PC-9 (cell line): ENCODE data around the gene DLGAP3. TPM values are rescaled to one million over a fixed set of nuclear protein-coding genes. Genes with fewer than 3 reads are reported as not detected.

ENCODE experiments used
- BruUV-seq: library from RNA; stranded (reverse); fragments of 400-500 nt; replicated peaks from 2 replicates; lab custom pipeline; 2021; lab: Mats Ljungman, UMichigan
- CTCF ChIA-PET: fragments of 300-600 bp; sonication (Branson Sonifier 250); formaldehyde crosslinking; loops from one replicate; lab custom pipeline; 2022; ENCODE audit warnings: antibody characterized with exemption; lab: Charles Lee
- POLR2A ChIA-PET: fragments of 300-600 bp; sonication (Branson Sonifier 250); formaldehyde crosslinking; loops from one replicate; lab custom pipeline; 2022; ENCODE audit warnings: antibody characterized with exemption; ENCODE audit not compliant: unreplicated experiment; lab: Charles Lee
- DNase-seq, 2 experiments: peaks; one replicate each; pipeline versions ENCODE4 v3.0.0 to v3.0.0-alpha.2; 2015 to 2022; ENCODE audit warnings: mixed read lengths in 1 of 2
- H2AFZ ChIP-seq: fragments of 200-600 bp; sonication (generic); 2 replicates; pipeline ENCODE4 v1.8.1; 2017; ENCODE audit warnings: antibody characterized with exemption
- H3F3A ChIP-seq: fragments of 200-600 bp; sonication (generic); 2 replicates; pipeline ENCODE4 v1.8.1; 2017; ENCODE audit warnings: antibody characterized with exemption, mild to moderate bottlenecking, low read depth; ENCODE audit not compliant: insufficient read depth
- H3K27ac ChIP-seq: fragments of 200-600 bp; sonication (generic); 2 replicates; pipeline ENCODE4 v1.6.1; 2016; ENCODE audit warnings: mixed run types
- H3K27me3 ChIP-seq: fragments of 200-600 bp; sonication (generic); 2 replicates; pipeline ENCODE4 v1.6.1; 2016; ENCODE audit warnings: low read depth, mixed run types; ENCODE audit not compliant: insufficient read depth
- H3K36me3 ChIP-seq: fragments of 200-600 bp; sonication (generic); 2 replicates; pipeline ENCODE4 v1.6.1; 2016; ENCODE audit warnings: low read depth, mixed run types
- H3K4me1 ChIP-seq: fragments of 200-600 bp; sonication (generic); replicated peaks from 2 replicates; pipeline ENCODE4 v1.6.1; 2016; ENCODE audit warnings: mixed run types; ENCODE audit not compliant: insufficient read depth
- H3K4me2 ChIP-seq: fragments of 200-600 bp; sonication (generic); 2 replicates; pipeline ENCODE4 v1.6.1; 2017; ENCODE audit warnings: mixed run types
- H3K4me3 ChIP-seq: fragments of 200-600 bp; sonication (generic); 2 replicates; pipeline ENCODE4 v1.6.1; 2016; ENCODE audit warnings: mixed run types
- H3K79me2 ChIP-seq: fragments of 200-600 bp; sonication (generic); 2 replicates; pipeline ENCODE4 v1.6.1; 2017; ENCODE audit warnings: low read depth, mixed run types
- H3K9me2 ChIP-seq: fragments of 200-600 bp; sonication (generic); 2 replicates; pipeline ENCODE4 v1.8.1; 2017; ENCODE audit warnings: mild to moderate bottlenecking; ENCODE audit not compliant: insufficient read depth
- H3K9me3 ChIP-seq: fragments of 200-600 bp; sonication (generic); 2 replicates; pipeline ENCODE4 v1.8.1; 2016; ENCODE audit warnings: low read depth; ENCODE audit not compliant: insufficient read depth
- H4K20me1 ChIP-seq: fragments of 200-600 bp; sonication (generic); 2 replicates; pipeline ENCODE4 v1.8.1; 2017; ENCODE audit not compliant: insufficient read depth
- EZH2 ChIP-seq: fragments of 200-600 bp; sonication (generic); IDR thresholded peaks from 2 replicates; pipeline ENCODE4 v1.8.0; 2017; ENCODE audit warnings: antibody characterized with exemption, low read depth
- intact Hi-C: fragments of 100-400 bp; cut with micrococcal nuclease; formaldehyde crosslinking; loops from one replicate; pipeline ENCODE4 v1.10.0; 2022; ENCODE audit not compliant: unreplicated experiment
- total RNA-seq: library from RNA; stranded (reverse); gene quantifications from 2 replicates; pipeline ENCODE4 v1.2.3, GENCODE V29; 2021
- TF ChIP-seq, protein P1 (sequence below): fragments of 200-600 bp; sonication (generic); conservative IDR thresholded peaks from 2 replicates; pipeline ENCODE4 v1.6.1; 2017; ENCODE audit warnings: mixed run types, antibody characterized with exemption, mild to moderate bottlenecking, moderate library complexity

Gene DLGAP3
- total RNA-seq, 1 experiment from 2014 or later = not detected

DNA sequence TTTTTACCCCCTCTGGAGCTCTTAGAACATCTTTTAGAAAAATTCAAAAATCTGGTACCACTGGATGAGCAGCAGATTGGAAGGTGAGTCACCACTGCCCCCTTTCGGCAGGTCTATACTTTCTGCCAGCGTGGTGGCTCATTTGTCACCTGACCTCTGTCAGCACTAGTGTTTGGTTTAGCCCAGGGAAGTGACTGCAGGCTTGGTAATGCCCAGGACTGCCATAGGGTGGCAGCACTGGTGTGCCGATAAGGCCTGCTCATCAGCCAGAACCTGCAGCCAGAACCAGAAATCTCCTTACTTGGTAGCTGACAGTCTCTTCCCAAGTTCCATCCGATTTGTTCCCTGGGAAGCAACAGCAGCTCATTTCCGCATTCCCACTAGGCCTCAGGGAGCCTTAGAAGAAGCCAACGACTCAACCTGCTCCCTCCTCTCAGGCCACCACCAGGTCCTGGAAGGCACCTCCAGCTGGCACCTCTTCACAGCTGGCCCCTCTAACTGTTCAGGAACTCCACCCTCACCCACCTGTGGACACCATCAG, 76.7 kb downstream of the DLGAP3 start:
- H2AFZ ChIP-seq = no peak overlapping the region
- no peak overlapping the region for H3K4me3 ChIP-seq
- DNase-seq = peak; percentile 84 to 88
- H3K4me1 ChIP-seq = peaks cover 4% of the 10 kb centered on the region
- H3K9me2 ChIP-seq = no peaks in the 10 kb centered on the region
- no TSS peak for BruUV-seq
- ChIA-PET CTCF (interaction anchor here (0.6 to 1.5 kb wide), 10 partner anchors 12 to 917 kb away, joined by 3 to 10 read pairs (median 3); partner anchors contain the start of genes CLSPN and GJB5), POLR2A (interaction anchor here (0.5 kb wide), 1 partner anchor 44 kb away, joined by 6 read pairs; no protein-coding TSS in a partner anchor)
- H3K27me3 ChIP-seq = no peaks in the 10 kb centered on the region
- peaks cover 25% of the 10 kb centered on the region for H4K20me1 ChIP-seq
- no peak overlapping the region for H3K27ac ChIP-seq
- intact Hi-C loops = loop anchor here (1.0 to 10.0 kb wide), 10 partner anchors 45 to 920 kb away; partner anchors contain the start of gene PSMB2
- no peak overlapping the region for H3K4me2 ChIP-seq
- no peaks in the 10 kb centered on the region for H3K9me3 ChIP-seq
- H3F3A ChIP-seq = peaks cover 14% of the 10 kb centered on the region; the same call in 1 of the 2 replicates
- TF ChIP-seq EZH2 = no peak
- TF ChIP-seq, protein P1, sequence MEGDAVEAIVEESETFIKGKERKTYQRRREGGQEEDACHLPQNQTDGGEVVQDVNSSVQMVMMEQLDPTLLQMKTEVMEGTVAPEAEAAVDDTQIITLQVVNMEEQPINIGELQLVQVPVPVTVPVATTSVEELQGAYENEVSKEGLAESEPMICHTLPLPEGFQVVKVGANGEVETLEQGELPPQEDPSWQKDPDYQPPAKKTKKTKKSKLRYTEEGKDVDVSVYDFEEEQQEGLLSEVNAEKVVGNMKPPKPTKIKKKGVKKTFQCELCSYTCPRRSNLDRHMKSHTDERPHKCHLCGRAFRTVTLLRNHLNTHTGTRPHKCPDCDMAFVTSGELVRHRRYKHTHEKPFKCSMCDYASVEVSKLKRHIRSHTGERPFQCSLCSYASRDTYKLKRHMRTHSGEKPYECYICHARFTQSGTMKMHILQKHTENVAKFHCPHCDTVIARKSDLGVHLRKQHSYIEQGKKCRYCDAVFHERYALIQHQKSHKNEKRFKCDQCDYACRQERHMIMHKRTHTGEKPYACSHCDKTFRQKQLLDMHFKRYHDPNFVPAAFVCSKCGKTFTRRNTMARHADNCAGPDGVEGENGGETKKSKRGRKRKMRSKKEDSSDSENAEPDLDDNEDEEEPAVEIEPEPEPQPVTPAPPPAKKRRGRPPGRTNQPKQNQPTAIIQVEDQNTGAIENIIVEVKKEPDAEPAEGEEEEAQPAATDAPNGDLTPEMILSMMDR = peak; percentile 97
- peaks cover 20% of the 10 kb centered on the region for H3K79me2 ChIP-seq
- no peaks in the 10 kb centered on the region for H3K36me3 ChIP-seq

DNA sequence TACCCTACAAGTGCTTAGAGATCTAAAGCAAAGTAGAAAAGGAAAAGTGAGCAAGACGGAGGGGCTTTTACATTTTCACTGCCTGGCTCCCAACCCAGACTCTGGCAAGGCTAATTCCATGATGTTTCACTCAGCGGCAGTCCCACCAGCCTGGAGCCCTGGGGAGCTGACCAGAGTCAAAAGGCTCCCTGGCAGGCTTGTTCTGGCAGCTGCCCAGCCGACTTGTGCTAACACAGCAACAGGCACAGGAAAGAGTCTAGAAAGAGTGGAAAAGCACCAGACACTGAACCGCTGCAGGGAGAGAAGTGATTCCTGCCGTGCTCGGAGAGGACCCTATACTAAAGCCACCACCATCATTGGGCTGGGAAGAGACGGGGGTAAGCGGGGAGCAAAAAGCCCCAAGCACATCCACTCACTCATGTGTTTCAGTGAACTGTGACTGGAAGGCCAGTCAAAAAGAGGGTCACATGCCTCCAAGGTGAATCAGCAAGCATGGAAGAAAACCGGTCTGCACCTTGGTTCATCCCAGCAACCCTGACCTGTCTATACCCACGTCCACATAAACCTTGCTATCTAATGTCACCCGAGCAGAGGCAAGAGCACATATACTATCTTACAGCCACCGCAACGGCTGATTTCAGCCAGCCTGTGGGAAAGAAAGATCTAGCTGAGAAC, 77.9 kb downstream of the DLGAP3 start:
- H2AFZ ChIP-seq = no peak overlapping the region
- DNase-seq = peak in 1 of 2 experiments; percentile 41
- TF ChIP-seq, protein P1 = no peak
- no peak for TF ChIP-seq EZH2
- H3K4me3 ChIP-seq = no peak overlapping the region
- H3K27ac ChIP-seq = no peak overlapping the region
- no TSS peak for BruUV-seq
- ChIA-PET POLR2A (interaction anchor here (0.7 kb wide), 1 partner anchor 97 kb away, joined by 6 read pairs; the partner anchor contains the start of gene GJB5), CTCF (interaction anchor here (1.1 to 1.5 kb wide), 2 partner anchors 65 to 109 kb away, joined by 4 to 10 read pairs; no protein-coding TSS in a partner anchor)
- no peaks in the 10 kb centered on the region for H3K9me2 ChIP-seq
- no peaks in the 10 kb centered on the region for H3K9me3 ChIP-seq
- H4K20me1 ChIP-seq = peaks cover 22% of the 10 kb centered on the region
- intact Hi-C loops = loop anchor here (1.0 to 10.0 kb wide), 11 partner anchors 44 to 921 kb away; partner anchors contain the start of genes GJB5 and PSMB2
- H3K27me3 ChIP-seq = no peaks in the 10 kb centered on the region
- no peak overlapping the region for H3K4me2 ChIP-seq
- H3F3A ChIP-seq = peaks cover 14% of the 10 kb centered on the region; the same call in 1 of the 2 replicates
- no peaks in the 10 kb centered on the region for H3K36me3 ChIP-seq
- no peaks in the 10 kb centered on the region for H3K4me1 ChIP-seq
- peaks cover 10% of the 10 kb centered on the region for H3K79me2 ChIP-seq

- POLR2A ChIA-PET = no interaction called here
- CTCF ChIA-PET = no interaction called here
Observed at GRCh38 chr1:34850382-34850781, 79.1 kb downstream of the DLGAP3 start.

More at GRCh38 chr1:34850382-34850781, 79.1 kb downstream of the DLGAP3 start:
- no peak overlapping the region for H2AFZ ChIP-seq
- no peaks in the 10 kb centered on the region for H3K4me1 ChIP-seq
- intact Hi-C loops = loop anchor here (5.0 to 10.0 kb wide), 5 partner anchors 43 to 922 kb away; partner anchors contain the start of gene PSMB2
- no peaks in the 10 kb centered on the region for H3K9me2 ChIP-seq
- no peaks in the 10 kb centered on the region for H3K27me3 ChIP-seq
- peaks cover 14% of the 10 kb centered on the region; the same call in 1 of the 2 replicates for H3F3A ChIP-seq
- no peak overlapping the region for H3K4me3 ChIP-seq
- H3K79me2 ChIP-seq = 0 out of 2 replicates have a peak, but pooled peaks cover 5% of the 10 kb centered on the region
- H3K27ac ChIP-seq = no peak overlapping the region
- no peak overlapping the region for H3K4me2 ChIP-seq
- TF ChIP-seq EZH2 = no peak
- TF ChIP-seq, protein P1 = no peak
- DNase-seq = no peak
- peaks cover 22% of the 10 kb centered on the region for H4K20me1 ChIP-seq
- H3K9me3 ChIP-seq = no peaks in the 10 kb centered on the region
- no TSS peak for BruUV-seq
- H3K36me3 ChIP-seq = no peaks in the 10 kb centered on the region
